Mesendoderm (in vitro differentiated cells): ENCODE results near the gene SLC25A5.
"Not testable (repeated sequence)": the region's sequence is repeated elsewhere in the genome, so short reads cannot be mapped to it uniquely, and the experiment has no call there.

Source experiments
- DNase-seq: peaks from one replicate; pipeline ENCODE4 v3.0.0; 2013
- H2AK5ac ChIP-seq: 2 replicates; pipeline ENCODE4 v1.6.1; 2013; ENCODE audit warnings: low read length, inconsistent platforms
- H2BK120ac ChIP-seq: 2 replicates; pipeline ENCODE4 v1.6.1; 2013; ENCODE audit warnings: low read depth, mild to moderate bottlenecking, low read length, moderate library complexity, mixed read lengths
- H2BK15ac ChIP-seq: replicated peaks from 2 replicates; pipeline ENCODE4 v1.6.1; 2013; ENCODE audit warnings: low read depth, mild to moderate bottlenecking, moderate library complexity
- H2BK5ac ChIP-seq: 2 replicates; pipeline ENCODE4 v1.6.1; 2013; ENCODE audit warnings: low read length, inconsistent platforms
- H3K18ac ChIP-seq: 2 replicates; pipeline ENCODE4 v1.6.1; 2013; ENCODE audit warnings: mild to moderate bottlenecking, low read length, mixed read lengths
- H3K23ac ChIP-seq: one replicate; pipeline ENCODE4 v1.6.1; 2013; ENCODE audit warnings: low read length
- H3K27ac ChIP-seq: 2 replicates; pipeline ENCODE4 v1.5.1; 2013; ENCODE audit warnings: low read depth, mild to moderate bottlenecking, inconsistent platforms, low read length, moderate library complexity
- H3K27me3 ChIP-seq: 2 replicates; pipeline ENCODE4 v1.6.1; 2013; ENCODE audit warnings: low read length, control low read depth, mild to moderate bottlenecking, inconsistent platforms; ENCODE audit not compliant: insufficient read depth, poor library complexity
- H3K36me3 ChIP-seq: 2 replicates; pipeline ENCODE4 v1.6.1; 2013; ENCODE audit warnings: low read length, inconsistent platforms; ENCODE audit not compliant: control insufficient read depth, insufficient read depth
- H3K4ac ChIP-seq: one replicate; pipeline ENCODE4 v1.6.1; 2013; ENCODE audit warnings: low read depth, mild to moderate bottlenecking, low read length, moderate library complexity
- H3K4me1 ChIP-seq: 2 replicates; pipeline ENCODE4 v1.6.1; 2013; ENCODE audit warnings: low read depth, low read length, inconsistent platforms; ENCODE audit not compliant: control insufficient read depth
- H3K4me2 ChIP-seq: 2 replicates; pipeline ENCODE4 v1.6.1; 2013; ENCODE audit warnings: low read length
- H3K4me3 ChIP-seq: 2 replicates; pipeline ENCODE4 v1.5.1; 2013; ENCODE audit warnings: mild to moderate bottlenecking, low read length
- H3K56ac ChIP-seq: one replicate; pipeline ENCODE4 v1.6.1; 2013; ENCODE audit warnings: low read length
- H3K79me1 ChIP-seq: 2 replicates; pipeline ENCODE4 v1.6.1; 2013; ENCODE audit warnings: low read length, inconsistent platforms
- H3K79me2 ChIP-seq: 2 replicates; pipeline ENCODE4 v1.6.1; 2013; ENCODE audit warnings: mild to moderate bottlenecking, low read length; ENCODE audit not compliant: control insufficient read depth, insufficient read depth
- H3K9ac ChIP-seq: 2 replicates; pipeline ENCODE4 v1.6.1; 2013; ENCODE audit warnings: low read length, inconsistent platforms
- H4K5ac ChIP-seq: one replicate; pipeline ENCODE4 v1.6.1; 2013; ENCODE audit warnings: low read length
- H4K8ac ChIP-seq: one replicate; pipeline ENCODE4 v1.6.1; 2013; ENCODE audit warnings: low read depth, mild to moderate bottlenecking, control low read depth, low read length, moderate library complexity
- WGBS: extraction: QIAGEN DNeasy Blood & Tissue Kit; methylation state at CpG from one replicate; pipeline ENCODE4 v1.1.7; 2013; ENCODE audit warnings: low lambda C conversion rate, missing lambda C conversion rate; ENCODE audit not compliant: insufficient coverage; ENCODE audit errors: extremely low coverage; 5-methylcytosine and 5-hydroxymethylcytosine counted together

SLC25A5 gene

GRCh38 chrX:119486745-119487144 lies 18.5 kb downstream of the SLC25A5 start:
- Histone ChIP-seq H3K27me3 (no peaks in the 10 kb centered on the region), H3K4me3 (no peak overlapping the region), H2BK15ac (no peak overlapping the region), H3K4me2 (no peak overlapping the region), H3K56ac (no peak overlapping the region), H3K23ac (no peak overlapping the region), H2BK120ac (no peak overlapping the region), H3K18ac (no peak overlapping the region), H3K36me3 (no peaks in the 10 kb centered on the region), H2BK5ac (no peak overlapping the region), H3K27ac (no peak overlapping the region), H3K79me1 (no peaks in the 10 kb centered on the region), H4K5ac (no peak overlapping the region), H3K4ac (no peak overlapping the region), H2AK5ac (no peak overlapping the region), H3K4me1 (no peaks in the 10 kb centered on the region), H3K9ac (no peak overlapping the region), H4K8ac (no peak overlapping the region), H3K79me2 (no peaks in the 10 kb centered on the region)
- WGBS, result no CpG with 5 or more reads among the region's 11 CpGs
- no peak for DNase-seq

GRCh38 chrX:119487766-119488165 lies 19.5 kb downstream of the SLC25A5 start:
- not testable (repeated sequence) for H3K4me3 ChIP-seq, H3K4ac ChIP-seq, H3K79me2 ChIP-seq, H2BK5ac ChIP-seq, H2AK5ac ChIP-seq, H4K8ac ChIP-seq, H3K9ac ChIP-seq, H2BK15ac ChIP-seq, H2BK120ac ChIP-seq, H3K27me3 ChIP-seq, H3K4me2 ChIP-seq, H3K27ac ChIP-seq, H3K36me3 ChIP-seq, H3K23ac ChIP-seq, H3K79me1 ChIP-seq, H3K18ac ChIP-seq, H3K56ac ChIP-seq, DNase-seq, H3K4me1 ChIP-seq, H4K5ac ChIP-seq
- no CpG with 5 or more reads among the region's 24 CpGs for WGBS

GRCh38 chrX:119488749-119489148 lies 20.5 kb downstream of the SLC25A5 start:
- no peaks in the 10 kb centered on the region for H3K27me3 ChIP-seq
- no peak overlapping the region for H2BK120ac ChIP-seq
- no peaks in the 10 kb centered on the region for H3K79me2 ChIP-seq
- no peak overlapping the region for H2BK5ac ChIP-seq
- no peak overlapping the region for H2BK15ac ChIP-seq
- no peak overlapping the region for H3K56ac ChIP-seq
- H3K79me1 ChIP-seq, result no peaks in the 10 kb centered on the region
- no CpG with 5 or more reads among the region's 8 CpGs for WGBS
- peak; percentile 31 for DNase-seq
- no peak overlapping the region for H3K23ac ChIP-seq
- no peaks in the 10 kb centered on the region for H3K36me3 ChIP-seq
- no peak overlapping the region for H2AK5ac ChIP-seq
- H3K4me3 ChIP-seq, result no peak overlapping the region
- H3K27ac ChIP-seq, result no peak overlapping the region
- H3K4me1 ChIP-seq, result no peaks in the 10 kb centered on the region
- H4K8ac ChIP-seq, result no peak overlapping the region
- H3K4ac ChIP-seq, result no peak overlapping the region
- H4K5ac ChIP-seq, result no peak overlapping the region
- H3K18ac ChIP-seq, result no peak overlapping the region
- no peak overlapping the region for H3K4me2 ChIP-seq
- no peak overlapping the region for H3K9ac ChIP-seq

- no peak overlapping the region for H3K9ac ChIP-seq
- no peak overlapping the region for H3K4ac ChIP-seq
- no peak overlapping the region for H2BK5ac ChIP-seq
These were observed 21.2 kb downstream of the SLC25A5 start for GRCh38 chrX:119489212-119490074.

GRCh38 chrX:119492463-119492862 lies 24.2 kb downstream of the SLC25A5 start:
- H2BK5ac ChIP-seq, result no peak overlapping the region

More at GRCh38 chrX:119489212-119490074, 21.2 kb downstream of the SLC25A5 start:
- no CpG with 5 or more reads among the region's 13 CpGs for WGBS
- no peak for DNase-seq
- H3K36me3 ChIP-seq, result no peaks in the 10 kb centered on the region
- no peak overlapping the region for H3K56ac ChIP-seq
- H3K79me1 ChIP-seq, result no peaks in the 10 kb centered on the region
- H3K4me1 ChIP-seq, result no peaks in the 10 kb centered on the region
- no peak overlapping the region for H4K5ac ChIP-seq
- H4K8ac ChIP-seq, result no peak overlapping the region
- H3K18ac ChIP-seq, result no peak overlapping the region
- no peak overlapping the region for H3K23ac ChIP-seq
- no peaks in the 10 kb centered on the region for H3K79me2 ChIP-seq
- H2AK5ac ChIP-seq, result no peak overlapping the region
- no peak overlapping the region for H3K27ac ChIP-seq
- H2BK15ac ChIP-seq, result no peak overlapping the region
- H2BK120ac ChIP-seq, result no peak overlapping the region
- H3K4me2 ChIP-seq, result no peak overlapping the region
- H3K4me3 ChIP-seq, result no peak overlapping the region
- no peaks in the 10 kb centered on the region for H3K27me3 ChIP-seq

More at GRCh38 chrX:119492463-119492862, 24.2 kb downstream of the SLC25A5 start:
- Histone ChIP-seq H3K4ac (no peak overlapping the region), H3K9ac (no peak overlapping the region), H2AK5ac (no peak overlapping the region), H2BK15ac (no peak overlapping the region), H3K79me2 (no peaks in the 10 kb centered on the region), H2BK120ac (no peak overlapping the region), H3K23ac (no peak overlapping the region), H3K56ac (no peak overlapping the region), H3K27me3 (no peaks in the 10 kb centered on the region), H3K18ac (no peak overlapping the region), H4K8ac (no peak overlapping the region), H3K36me3 (no peaks in the 10 kb centered on the region), H3K4me2 (no peak overlapping the region), H3K4me1 (no peaks in the 10 kb centered on the region), H4K5ac (no peak overlapping the region), H3K79me1 (no peaks in the 10 kb centered on the region), H3K4me3 (no peak overlapping the region), H3K27ac (no peak overlapping the region)
- WGBS, result no CpG with 5 or more reads among the region's 2 CpGs
- DNase-seq, result no peak
